NCI-H128 (cell line): ENCODE results near the gene DTNB.

Experiments used
- DNase-seq: peaks from one replicate; lab custom pipeline; 2025; ENCODE audit not compliant: unreplicated experiment; lab: John Stamatoyannopoulos, UW

The DTNB gene

DNA sequence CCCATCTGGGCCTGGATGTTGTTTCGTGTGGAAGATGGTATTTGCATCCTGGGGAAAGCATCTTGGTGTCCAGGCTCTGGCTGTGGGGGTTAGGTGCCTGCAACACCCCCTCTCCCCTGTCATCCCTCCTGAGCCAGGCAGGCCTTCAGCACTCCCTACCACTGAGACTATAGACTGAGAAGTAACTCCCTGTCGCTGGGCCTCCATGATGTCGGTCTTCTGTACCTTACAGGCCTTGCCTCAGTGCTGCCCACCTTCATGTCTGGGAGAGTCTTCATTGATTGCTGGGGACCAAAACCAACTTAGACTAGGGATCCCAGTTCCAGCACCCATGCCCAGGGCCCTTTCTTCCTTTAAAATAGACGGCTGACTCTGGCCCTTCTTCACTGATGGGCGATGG, 298.6 kb downstream of the DTNB start:
- DNase-seq, result no peak

DNA sequence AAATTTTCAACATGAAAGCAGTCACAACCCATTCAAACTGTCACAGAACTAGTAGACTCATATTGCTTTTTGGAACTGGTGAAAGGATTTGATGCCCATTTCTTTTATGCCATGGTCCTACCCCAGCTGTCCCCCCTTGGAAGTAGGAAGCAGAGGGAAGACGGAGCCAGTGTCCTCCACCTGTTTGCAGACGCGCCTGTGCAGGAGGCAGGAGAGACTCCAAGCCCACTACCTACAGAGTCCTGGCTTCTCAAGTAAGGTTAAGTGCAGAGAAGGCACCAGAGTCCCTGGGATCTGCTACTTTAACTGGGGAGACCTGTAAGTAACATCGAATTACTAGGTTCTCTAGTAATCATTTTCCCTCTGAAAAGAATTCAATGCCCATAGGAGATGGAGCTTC, 299.0 kb downstream of the DTNB start:
- DNase-seq, result no peak

DNA sequence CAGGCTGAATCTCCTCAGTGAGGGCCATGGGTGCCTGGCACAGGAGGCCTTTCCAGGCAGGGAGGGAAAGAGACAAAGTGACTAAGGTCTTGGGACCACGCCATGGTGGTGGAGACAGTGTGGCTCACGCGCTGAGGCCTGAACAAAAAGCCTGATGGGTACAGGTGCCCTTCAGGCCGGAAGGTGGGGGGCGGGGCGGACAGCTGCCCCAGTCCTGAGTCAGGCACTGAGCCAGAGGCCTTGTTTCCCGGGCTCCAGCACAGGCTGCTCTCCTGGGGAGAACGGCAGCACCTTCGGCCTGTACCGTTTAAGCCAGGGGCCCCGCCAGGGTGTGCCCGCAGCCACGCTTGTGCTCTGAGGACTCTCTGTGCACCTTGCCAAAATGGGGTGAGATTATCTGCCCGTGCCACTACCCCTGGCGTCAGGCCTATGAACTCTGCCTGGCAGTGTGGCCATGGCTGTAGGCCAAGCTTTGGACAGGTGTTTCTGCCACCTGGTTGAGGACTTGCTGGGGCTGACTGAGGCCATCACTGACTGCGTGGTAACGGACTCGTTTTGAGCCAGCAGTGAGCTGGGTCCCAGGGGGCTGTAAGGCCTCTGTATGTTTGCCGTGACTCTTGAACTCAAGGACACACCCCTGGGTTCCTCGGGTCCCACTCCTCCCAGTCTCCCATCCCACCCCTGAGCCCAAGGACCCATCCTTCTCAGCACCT, 300.0 kb downstream of the DTNB start:
- DNase-seq, result no peak

DNA sequence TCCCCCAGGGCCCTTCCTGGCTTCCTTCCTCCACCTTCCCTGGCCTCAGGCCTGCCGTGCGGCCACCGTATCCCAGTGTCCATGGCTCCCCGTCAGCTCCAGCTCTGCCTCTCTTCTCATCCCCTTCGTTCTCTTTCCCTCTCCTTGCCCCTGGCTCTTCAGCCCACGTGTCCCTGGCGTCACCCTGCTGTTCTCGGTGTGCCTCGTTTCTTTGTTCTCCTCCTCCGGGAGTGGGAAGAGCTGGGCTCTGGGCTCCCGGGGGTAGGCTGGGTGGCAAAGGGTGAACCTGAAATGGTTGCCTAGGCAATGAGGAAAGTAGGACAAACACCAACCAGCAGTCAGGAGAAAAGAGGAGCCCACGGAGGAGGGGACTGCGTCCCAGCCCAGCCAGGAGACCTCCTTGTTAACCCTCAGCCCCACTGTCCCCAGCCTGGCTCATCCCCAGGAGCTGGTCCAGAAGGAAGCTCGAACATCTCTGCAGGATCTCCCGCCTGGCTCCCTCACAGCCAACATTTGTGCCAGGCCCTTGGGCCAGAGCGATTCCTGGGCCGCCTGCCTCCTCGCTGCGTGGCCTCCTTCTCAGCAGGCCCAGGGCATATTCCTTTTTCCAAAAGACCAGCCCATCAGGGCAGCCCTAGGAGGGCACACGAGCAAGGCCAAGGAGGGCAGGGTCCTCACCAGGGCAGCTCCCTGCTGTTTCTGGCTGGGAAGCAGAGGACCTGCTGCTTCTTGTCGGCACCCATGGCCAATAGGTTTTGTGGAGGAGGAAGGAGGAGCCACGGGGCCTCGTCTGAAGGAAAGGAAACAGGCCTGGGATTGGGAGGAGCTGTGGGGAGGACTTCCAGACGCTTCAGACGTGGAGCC, 300.7 kb downstream of the DTNB start:
- no peak for DNase-seq

DNA sequence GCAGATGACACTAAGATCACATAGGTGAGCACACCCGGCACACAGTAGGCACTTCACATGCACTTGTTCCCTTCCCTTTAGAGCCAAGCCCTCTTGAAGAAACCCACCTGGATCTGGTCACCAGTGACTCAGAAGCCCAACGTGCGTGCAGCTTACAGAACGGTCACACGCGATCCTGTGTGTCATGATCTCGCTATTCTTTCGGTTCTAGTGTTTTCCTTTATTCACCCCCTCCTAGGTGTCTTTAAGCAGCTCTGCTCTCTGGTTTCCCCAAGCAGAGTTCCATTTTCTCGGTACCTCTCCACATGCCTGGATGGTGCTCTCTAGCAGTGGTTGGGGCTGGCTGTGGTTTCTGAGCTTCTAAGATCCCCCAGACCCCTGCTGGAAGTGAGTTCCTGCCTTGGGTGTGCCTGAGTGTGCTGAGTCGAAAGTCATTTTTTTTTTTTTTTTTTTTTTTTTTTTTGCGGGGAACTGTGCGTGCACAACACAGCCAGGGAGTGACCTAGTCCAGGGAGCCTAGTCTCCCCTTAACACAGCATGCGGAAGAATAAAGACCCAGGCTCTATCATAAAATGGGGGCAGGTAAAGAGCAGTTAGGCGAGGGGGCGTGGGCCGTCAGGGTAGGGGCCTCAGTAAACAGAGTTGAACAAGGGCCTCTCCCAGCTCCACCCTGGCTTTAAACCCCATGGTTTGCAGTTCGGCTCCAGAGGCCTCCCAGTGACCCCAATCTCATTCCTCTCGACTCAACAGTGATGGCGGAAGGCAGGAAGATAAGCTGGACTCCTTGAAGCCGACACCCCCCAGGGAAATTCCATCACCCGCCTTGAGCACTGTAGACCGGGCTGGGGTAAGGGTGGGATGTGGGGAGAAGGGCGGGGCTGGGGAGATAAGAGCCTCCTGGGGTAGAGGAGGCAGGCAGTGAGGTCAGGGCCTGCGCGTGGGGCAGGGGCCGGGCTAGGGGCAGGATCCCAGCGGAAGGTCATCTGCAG, 301.8 kb downstream of the DTNB start:
- no peak for DNase-seq

DNA sequence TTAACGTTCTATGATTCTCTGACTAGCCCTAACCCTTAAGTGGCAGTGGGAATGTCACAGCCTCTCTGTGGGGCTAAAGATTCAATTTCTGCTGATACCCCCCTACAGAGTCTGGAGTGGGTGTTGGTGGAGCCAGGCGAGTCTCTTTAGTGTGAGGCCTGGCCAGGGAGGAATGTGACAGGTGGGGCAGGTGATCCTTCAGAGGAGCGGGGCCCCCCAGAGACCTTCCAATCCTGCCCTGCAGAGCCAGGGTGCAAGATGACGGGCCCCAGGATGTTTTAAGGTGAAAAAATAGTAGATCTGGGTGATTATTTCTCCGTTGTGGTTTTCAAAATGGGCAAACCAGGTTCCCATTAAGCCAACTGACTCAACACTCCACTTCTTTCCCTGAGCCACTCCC, 303.5 kb downstream of the DTNB start:
- DNase-seq, result no peak

DNA sequence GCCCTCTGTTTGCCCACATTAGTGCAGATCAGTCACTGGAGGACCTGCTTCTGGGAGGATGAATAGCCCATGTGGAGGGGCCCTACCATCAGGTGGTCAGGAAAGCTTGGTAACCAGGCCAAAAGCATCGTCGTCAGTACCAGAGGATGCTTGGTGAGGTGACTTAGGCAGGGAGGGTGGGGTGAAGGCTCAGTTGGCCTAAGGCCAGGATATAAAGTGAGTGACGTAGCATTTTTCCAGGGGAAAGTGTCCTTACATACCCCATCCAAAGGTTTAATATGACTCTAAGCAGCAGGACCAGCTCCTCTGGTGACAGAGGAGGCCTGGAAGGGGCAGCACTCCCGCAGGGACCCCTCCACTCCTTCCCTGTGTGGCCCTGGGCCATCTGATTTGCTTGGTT, 303.9 kb downstream of the DTNB start:
- DNase-seq, result no peak

DNA sequence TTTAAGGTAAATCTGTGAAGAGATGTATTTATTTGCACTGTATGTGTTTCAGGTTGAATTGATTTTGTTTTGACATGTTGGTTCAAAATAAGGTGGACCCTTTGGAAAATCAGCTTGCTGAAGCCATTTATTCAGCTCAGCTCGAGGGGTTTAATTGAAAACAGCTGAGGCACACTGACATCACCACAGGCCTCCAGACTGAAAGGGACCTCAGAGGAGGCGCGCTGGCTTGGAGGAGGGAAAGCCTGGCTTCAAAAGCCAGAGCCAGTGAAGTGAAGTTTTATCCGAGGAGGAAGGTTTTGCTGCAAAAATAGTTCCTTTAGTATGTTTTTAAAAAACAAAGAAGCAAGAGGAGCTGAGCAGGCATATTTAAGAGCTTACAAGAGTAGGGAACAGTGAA, 304.7 kb downstream of the DTNB start:
- DNase-seq, result no peak

DNA sequence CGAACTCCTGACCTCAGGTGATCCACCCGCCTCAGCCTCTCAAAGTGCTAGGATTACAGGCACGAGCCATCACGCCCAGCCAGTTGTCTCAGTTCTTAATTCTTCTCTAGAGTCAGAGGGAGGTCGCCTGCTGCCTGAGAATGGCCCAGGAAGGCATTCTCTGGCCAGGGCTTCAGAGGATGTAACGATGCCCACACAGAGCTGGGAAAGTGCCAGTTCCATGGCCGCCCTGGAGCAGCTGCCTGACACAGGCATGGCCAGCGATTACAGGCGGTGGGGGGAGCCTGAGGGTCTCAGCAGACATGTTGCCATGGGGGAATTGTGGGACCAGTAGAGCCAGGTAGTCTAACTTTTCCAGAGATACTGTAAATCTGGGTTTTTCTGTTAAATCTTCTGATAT, 306.1 kb downstream of the DTNB start:
- no peak for DNase-seq

DNA sequence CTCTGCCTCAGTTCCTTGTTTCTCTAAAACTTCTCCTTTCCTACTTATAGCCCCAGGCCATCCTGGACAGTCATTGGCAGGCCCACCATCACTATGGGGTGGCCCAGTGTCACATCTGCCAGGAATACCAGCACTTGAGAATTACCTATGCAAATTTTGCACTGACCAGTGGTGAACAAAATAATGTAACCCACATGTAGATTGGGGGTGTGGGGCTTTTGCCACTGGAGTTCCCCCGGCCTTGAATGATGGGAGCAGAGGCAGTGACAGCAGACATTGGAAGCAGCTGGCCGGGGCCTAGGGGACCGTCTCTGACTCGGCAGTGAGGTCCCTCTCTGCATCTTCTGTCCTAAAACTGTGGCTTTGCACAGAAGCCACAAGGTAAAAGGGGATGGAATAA, 306.7 kb downstream of the DTNB start:
- DNase-seq, result no peak

DNA sequence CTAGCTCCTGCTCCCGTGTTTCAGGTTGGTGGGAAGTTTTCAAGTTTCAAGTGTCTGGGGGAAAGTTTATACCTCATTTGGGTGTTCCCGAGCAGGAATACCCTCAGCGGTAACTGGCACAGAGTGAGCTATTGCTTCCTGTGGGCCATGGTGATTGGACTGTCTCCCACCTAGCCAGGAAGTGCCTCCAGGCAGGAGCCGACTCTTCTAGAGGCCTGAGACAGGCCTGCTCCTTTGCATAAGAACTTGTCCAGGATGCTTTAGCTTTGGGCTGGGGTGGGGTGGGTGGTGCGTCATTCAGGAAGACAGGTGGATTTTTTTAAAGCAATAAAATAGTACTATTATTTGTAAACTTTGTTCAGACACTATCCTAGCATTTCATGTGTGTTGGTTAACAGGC, 308.1 kb downstream of the DTNB start:
- DNase-seq, result no peak

DNA sequence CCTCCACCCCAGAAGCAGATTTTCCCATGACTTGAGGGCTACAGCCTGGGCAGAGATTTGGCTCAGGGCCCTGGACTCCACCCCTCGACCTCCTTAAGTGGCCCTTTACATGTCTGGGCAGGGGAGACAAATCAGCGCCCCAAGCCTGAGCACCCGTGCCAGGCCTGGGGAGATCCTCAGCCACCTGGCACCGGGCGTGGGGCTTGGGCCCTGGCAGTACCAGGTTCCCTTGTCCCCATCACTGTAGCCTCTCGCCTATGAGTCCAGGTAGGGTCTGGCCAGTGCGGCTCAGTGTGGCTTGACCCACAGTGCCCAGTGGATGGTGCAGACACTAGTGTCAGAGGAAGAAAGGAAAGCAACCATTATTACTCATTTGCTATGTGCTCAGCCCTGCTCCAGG, 309.6 kb downstream of the DTNB start:
- DNase-seq, result no peak

DNA sequence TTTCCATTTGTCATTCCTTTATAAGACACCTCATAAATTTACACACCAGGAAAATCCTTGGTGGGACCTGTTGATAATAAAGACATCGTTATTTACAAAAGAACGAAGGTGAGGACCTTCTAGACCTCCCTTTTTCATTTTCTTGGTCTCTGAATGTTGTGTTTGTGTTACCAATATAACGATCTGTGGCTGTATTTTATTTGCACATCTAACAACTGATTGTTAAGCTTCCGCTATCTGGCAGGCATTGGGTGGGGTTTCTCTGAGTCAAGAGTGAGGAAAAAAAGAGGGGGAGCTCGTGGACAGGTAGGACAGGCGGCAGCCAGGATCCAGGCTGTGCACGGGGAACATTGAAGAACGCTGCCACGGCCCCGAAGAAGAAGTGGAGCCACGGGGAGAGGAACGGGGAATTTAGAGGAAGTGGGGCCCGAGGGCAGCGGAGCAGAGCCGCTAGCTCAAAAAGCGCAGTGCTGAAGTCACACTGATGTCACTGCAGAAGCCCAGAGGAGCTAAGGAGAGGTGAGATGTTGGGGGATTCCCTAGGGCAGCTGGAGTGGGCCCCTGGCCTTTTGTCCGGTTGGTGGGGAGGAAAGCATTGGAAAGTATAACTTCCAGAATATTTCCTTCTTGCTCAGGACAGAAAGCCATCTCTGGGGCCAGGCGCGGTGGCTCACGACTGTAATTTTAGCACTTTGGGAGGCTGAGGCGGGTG, 310.8 kb downstream of the DTNB start:
- no peak for DNase-seq

DNA sequence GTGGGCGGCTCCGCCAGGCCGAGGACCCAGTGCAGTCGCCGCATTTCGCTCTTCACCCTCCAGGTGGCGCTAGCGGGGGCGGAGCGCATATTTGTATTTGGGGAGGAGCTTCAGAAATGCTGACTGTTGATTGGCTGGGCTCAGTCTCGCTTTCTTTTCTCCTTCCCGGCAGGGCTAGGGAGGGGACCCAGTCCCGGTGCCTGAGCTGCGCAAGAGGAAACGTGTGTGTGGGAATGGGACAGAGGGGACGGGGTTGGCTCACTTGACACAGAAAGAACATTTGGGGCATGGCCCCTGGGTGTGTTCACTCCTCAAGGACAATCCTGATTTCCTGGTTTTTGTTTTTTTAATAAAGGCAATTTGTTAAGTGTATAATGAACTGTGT, 311.3 kb downstream of the DTNB start:
- peak; percentile 71 for DNase-seq

DNA sequence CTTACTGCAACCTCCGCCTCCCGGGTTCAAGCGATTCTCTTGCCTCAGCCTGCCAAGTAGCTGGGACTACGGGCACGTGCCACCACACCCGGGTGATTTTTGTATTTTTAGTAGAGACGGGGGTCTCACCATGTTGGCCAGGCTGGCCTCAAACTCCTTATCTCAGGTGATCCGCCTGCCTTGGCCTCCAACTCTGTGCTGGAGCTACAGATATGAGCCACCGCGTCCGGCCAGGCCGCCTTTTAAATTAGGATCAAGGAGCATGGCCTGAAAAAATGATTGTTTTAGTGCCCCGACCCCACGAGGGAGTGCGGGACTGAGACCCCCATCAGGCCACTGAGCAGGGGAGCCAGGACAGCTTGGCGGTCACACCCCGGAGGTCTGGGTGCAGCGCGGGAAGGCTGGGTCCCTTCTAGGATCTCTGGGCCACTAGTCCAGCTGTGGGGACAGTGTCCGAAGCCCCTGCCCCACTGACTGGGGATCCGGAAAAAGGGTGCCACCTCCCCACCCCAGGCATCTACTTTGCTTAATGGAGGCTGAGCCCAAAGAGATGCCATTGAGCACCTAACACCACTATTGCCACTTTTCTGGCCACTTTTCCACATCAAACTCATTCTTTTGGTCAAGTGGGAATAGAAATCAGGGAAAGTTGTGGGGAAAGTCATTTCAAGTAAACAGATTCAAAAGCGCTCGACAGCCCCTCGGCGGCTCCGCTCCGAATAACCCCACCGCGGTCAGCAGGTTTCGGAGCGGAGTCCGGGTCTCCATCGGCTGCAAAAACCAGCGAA, 311.9 kb downstream of the DTNB start:
- no peak for DNase-seq

DNA sequence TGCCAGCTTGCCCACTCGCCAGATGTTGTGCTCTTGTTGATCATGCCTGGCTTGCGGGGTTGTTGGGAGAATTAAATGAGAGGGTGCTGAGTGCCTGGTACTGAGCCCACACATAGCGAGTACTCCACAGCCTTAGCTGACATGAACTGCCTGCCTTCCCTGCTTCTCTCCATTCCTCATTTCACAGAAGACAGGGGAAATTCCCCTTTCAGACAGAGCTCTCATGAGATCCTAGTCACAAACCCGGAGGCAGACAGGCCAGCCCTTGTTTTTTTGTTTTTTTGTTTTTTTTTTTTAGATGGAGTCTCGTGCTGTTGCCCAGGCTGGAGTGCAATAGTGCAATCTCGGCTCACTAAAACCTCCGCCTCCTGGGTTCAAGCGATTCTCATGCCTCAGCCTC, 314.5 kb downstream of the DTNB start:
- DNase-seq, result no peak

DNA sequence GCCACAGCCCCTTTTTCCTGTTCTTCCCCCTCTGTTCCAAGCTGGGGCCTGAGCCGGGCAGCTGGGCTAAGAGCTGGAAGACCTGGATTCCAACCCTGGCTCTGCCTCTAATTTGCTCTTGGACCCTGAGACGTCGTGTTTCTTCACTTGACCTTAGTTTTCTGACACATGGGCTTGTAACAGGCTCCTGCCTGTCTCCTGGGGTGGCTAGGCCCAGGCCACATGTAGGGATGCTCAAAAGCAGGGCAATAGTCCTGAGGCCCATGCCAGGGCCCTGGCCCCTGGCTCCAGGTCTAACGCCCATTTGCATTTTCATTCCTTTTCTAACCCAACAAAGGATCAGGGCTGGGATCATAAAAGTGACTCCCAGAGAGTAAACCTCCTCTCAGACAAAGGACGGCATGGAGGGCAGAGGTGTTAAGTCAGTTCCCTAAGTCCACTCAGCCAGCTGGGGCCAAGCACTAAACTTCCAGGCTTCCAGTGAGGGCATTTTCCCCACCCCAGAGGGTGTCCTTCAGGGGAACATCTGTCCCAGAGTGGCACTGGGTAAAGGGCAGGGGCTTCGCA, 315.0 kb downstream of the DTNB start:
- DNase-seq, result no peak

DNA sequence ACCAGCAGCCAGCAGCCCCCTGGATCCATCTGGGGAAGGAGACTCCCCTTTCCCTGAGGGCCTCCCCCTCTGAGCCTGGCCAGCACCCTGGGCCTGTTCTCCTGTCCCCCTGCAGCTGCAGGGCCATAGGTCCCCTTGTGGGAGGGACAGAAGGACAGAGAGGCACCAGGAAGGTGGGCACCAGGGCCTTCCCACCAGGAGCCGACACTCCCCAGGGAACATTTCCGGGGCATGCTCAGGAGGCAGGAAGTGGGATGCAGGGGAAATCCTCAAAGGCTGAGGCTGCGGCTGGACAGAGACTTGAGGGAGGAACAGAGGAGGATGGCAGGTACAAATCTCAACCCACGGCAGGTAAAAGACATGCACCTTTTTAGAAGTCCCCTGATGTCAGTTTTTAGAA, 317.3 kb downstream of the DTNB start:
- DNase-seq, result no peak

DNA sequence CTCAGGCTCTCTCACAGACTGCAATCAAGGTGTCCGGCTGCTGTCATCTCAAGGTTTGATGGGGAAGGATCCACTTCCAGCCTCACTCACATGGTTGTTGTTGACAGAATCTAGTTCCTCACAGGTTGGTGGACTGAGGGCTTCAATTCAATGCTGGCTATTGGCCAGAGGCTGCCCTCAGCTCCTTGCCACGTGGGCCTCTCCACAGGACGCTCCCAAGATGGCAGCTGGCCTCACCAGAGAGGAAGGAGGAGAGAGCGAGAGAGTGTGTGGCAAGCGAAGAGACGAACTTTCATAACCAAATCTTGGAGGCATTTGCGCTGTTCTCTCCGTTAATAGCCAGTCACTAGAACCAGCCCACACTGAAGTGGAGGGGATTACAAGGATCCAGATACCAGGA, 318.1 kb downstream of the DTNB start:
- no peak for DNase-seq

DNA sequence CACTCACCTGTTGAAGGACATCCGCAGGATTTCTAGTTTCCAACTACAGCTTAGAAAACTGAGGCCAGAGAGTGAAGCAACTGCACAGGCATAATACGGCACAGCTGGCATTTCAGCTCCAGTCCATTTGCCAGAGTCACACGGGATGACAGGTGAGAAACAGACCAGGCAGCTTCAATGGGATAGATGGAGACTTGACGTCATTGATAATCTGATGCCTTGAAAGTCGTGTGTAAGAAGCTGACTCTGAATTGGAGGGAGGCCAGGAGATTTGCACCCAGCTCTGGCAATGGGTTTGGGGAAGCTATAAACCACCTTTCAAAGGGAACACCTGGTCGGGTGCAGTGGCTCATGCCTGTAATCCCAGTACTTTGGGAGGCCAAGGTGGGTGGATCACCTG, 319.3 kb downstream of the DTNB start:
- no peak for DNase-seq
